Thyroid gland (tissue), 4 donors: ENCODE results near the gene DENND10.
A peak's percentile ranks its signal among the peaks of the same experiment; 100 is the strongest.

Experiments used
- CTCF ChIP-seq, 6 experiments: fragments of 200-600 bp in 3 of 6; fragments of 450-650 bp in 3 of 6; sonication (generic) in 3 of 6; IDR thresholded peaks; one replicate each; pipeline ENCODE4 v1.5.1; 2016 to 2019; ENCODE audit warnings: antibody characterized with exemption in 6 of 6, mild to moderate bottlenecking in 2 of 6, inconsistent platforms in 1 of 6, moderate library complexity in 1 of 6
- POLR2A ChIP-seq, 2 donors: fragments of 450-650 bp; IDR thresholded peaks; one replicate each; pipeline ENCODE4 v1.6.1; 2017; ENCODE audit warnings: antibody characterized with exemption in 2 of 2, mild to moderate bottlenecking in 2 of 2, moderate library complexity in 1 of 2

GRCh38 chr10:119139464-119140067 is 35.7 kb downstream of the DENND10 start:
- TF ChIP-seq CTCF (IDR thresholded peaks at IDR 0.05) (peak; percentile 15 to 55 (median 48)), POLR2A (IDR thresholded peaks at IDR 0.05) (no peak)
